Suprapubic skin (tissue), 3 donors: Measurements from ENCODE around the gene DHDH.

Experiments used
- CTCF ChIP-seq, 2 donors: fragments of 200-600 bp in 1 of 2; fragments of 450-650 bp in 1 of 2; sonication (generic) in 1 of 2; IDR thresholded peaks; one replicate each; pipeline ENCODE4 v1.5.1; 2016 to 2019; ENCODE audit warnings: antibody characterized with exemption in 2 of 2, mild to moderate bottlenecking in 1 of 2, moderate library complexity in 1 of 2
- POLR2A ChIP-seq, 2 donors: fragments of 450-650 bp; IDR thresholded peaks; one replicate each; pipeline ENCODE4 v1.6.1; 2017; ENCODE audit warnings: antibody characterized with exemption in 2 of 2, mild to moderate bottlenecking in 2 of 2, moderate library complexity in 2 of 2

- TF ChIP-seq POLR2A (IDR thresholded peaks at IDR 0.05) (no peak), CTCF (IDR thresholded peaks at IDR 0.05) (no peak)
Observed at GRCh38 chr19:48900477-48901406, 32.8 kb upstream of the DHDH start.
